Activated T-helper 17 cell treated with anti-CD3 and anti-CD28 coated beads, Interleukin-2, amount 50 U/mL, for 72 hours (primary cell): ENCODE measurements around the gene MYLK4. TPM values are rescaled to one million over a fixed set of nuclear protein-coding genes. Genes with fewer than 3 reads are reported as not detected.

Experiments
- ATAC-seq: fragments of 150-1000 bp; cut with Tn5 transposase; replicated peaks from 2 replicates; pipeline ENCODE4 v1.10.0; 2021; ENCODE audit warnings: mild to moderate bottlenecking, moderate library complexity
- H3K27ac Mint-ChIP-seq: one replicate; pipeline ENCODE4 v1.8.0; 2022; ENCODE audit warnings: mixed read lengths
- H3K27me3 Mint-ChIP-seq: one replicate; pipeline ENCODE4 v1.8.0; 2022; ENCODE audit warnings: mixed read lengths
- H3K36me3 Mint-ChIP-seq: one replicate; pipeline ENCODE4 v1.8.0; 2022; ENCODE audit warnings: low read depth, mild to moderate bottlenecking, mixed read lengths
- H3K4me1 Mint-ChIP-seq: one replicate; pipeline ENCODE4 v1.8.0; 2022; ENCODE audit warnings: mixed read lengths
- H3K4me3 Mint-ChIP-seq: one replicate; pipeline ENCODE4 v1.8.0; 2022; ENCODE audit warnings: mild to moderate bottlenecking, mixed read lengths
- H3K9me3 Mint-ChIP-seq: one replicate; pipeline ENCODE4 v1.8.0; 2022; ENCODE audit warnings: mixed read lengths
- total RNA-seq, 2 donors: library from RNA; stranded (reverse); gene quantifications; one replicate each; pipeline ENCODE4 v1.2.3, GENCODE V29; 2022

Gene MYLK4
- total RNA-seq, 2 donors from 2014 or later: 0.21 to 0.28 TPM

DNA sequence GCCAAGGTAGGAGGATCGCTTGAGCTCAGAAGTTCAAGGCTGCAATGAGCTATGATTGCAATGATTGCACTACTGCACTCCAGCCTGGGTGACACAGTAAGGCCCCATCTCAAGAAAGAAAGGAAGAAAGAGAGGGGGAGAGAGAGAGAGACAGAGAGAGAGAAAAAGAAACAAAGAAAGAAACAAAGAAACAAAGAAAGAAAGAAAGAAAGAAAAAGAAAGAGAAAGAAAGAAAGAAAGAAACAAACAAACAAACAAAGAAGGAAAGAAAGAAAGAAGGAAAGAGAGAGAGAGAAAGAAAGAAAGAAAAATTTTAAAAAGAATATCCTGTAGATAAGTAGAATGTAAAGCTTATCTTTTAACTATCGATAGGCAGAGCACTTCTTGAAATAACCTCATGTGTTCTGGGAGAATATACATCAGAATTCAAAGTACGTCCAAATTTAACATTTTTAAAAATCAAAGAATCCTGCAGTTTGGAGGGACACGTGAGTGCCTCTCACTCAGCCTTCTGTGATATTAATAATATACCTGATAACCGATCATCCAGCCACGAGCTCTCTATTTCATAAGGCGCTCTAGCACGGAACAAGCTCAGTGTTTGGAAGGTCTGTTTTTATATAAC is 25.2 kb downstream of the MYLK4 start:
- no peaks in the 10 kb centered on the region for H3K36me3 Mint-ChIP-seq
- no peak overlapping the region for H3K4me3 Mint-ChIP-seq
- peaks cover 8% of the 10 kb centered on the region for H3K27me3 Mint-ChIP-seq
- ATAC-seq: no peak
- H3K4me1 Mint-ChIP-seq: no peaks in the 10 kb centered on the region
- no peaks in the 10 kb centered on the region for H3K9me3 Mint-ChIP-seq
- H3K27ac Mint-ChIP-seq: no peak overlapping the region

DNA sequence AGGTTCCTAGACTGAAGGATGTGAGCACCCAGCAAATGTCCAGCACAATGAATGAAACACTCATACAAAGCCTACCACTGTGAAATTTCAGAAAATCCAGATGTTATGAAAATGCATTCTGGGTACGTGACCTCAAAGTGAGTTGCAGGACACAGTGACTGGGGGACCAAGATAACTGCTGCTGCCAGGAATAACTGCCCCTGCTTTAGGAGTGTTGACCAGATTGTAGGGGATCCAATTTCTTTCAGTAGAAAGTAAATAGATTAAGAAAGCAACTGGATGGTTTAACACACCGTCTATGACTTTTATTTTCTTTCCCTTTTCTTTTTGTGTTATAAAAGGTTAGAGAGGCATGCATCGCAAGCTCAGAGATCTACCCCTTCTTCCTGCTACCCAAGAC is 29.5 kb downstream of the MYLK4 start:
- H3K36me3 Mint-ChIP-seq: no peaks in the 10 kb centered on the region
- H3K27me3 Mint-ChIP-seq: no peaks in the 10 kb centered on the region
- H3K27ac Mint-ChIP-seq: no peak overlapping the region
- H3K4me3 Mint-ChIP-seq: no peak overlapping the region
- no peaks in the 10 kb centered on the region for H3K4me1 Mint-ChIP-seq
- no peaks in the 10 kb centered on the region for H3K9me3 Mint-ChIP-seq
- ATAC-seq: no peak

DNA sequence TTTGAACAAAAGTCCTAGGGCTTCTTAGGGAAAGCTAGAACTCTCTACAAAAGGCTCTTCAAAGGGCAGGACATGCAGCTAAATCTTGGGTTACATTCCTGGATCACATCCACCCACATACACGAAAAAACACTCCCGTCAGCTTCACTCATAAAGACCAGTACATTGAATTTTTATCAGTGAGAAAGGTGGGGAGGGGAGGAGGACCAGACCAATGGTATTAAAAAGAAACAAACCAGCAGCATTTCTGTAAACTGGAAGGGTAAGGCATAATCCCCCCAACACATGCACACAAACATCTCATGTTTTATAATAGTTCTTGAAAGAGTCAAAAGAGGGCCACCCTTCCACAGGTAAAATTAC is 31.6 kb downstream of the MYLK4 start:
- no peaks in the 10 kb centered on the region for H3K27me3 Mint-ChIP-seq
- H3K9me3 Mint-ChIP-seq: no peaks in the 10 kb centered on the region
- H3K36me3 Mint-ChIP-seq: no peaks in the 10 kb centered on the region
- no peak for ATAC-seq
- no peak overlapping the region for H3K27ac Mint-ChIP-seq
- H3K4me3 Mint-ChIP-seq: no peak overlapping the region
- no peaks in the 10 kb centered on the region for H3K4me1 Mint-ChIP-seq

DNA sequence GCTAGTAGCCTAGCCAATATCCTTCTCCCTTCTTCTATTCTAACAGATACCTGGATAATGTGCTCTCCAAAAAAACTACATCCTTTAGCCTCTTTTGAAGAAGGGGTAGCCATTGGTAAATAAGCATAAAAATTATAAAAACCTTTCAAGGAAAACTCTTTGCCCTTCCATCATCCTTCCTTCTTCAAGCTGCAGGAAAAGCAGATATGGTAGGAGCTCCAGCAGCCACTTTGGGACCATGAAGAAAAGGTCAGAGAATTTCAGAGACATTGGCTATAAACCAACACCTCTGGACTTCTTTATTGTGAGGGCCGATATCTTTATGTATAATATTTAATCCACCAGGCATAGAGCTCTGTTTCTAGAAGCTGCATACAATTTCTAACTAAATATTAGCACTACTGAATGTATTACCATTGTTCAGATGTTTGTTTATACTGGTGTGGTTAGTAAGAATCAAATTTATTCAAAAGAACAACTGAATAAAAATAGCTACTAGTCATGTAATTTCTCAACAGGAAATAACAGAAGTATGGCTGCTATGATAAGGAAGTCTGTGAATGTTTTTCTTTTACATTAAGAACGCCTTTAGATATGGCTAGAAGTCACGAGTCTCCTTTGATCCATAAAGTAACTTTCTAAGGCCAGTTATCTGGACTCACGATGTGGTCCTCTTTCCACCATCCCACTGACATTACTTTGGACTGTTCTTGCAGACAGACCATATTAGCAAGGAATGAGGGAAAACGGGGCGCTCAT is 32.2 kb downstream of the MYLK4 start:
- Mint-ChIP-seq H3K4me3 (no peak overlapping the region), H3K9me3 (no peaks in the 10 kb centered on the region), H3K27ac (no peak overlapping the region), H3K4me1 (no peaks in the 10 kb centered on the region), H3K27me3 (no peaks in the 10 kb centered on the region), H3K36me3 (no peaks in the 10 kb centered on the region)
- ATAC-seq: no peak

DNA sequence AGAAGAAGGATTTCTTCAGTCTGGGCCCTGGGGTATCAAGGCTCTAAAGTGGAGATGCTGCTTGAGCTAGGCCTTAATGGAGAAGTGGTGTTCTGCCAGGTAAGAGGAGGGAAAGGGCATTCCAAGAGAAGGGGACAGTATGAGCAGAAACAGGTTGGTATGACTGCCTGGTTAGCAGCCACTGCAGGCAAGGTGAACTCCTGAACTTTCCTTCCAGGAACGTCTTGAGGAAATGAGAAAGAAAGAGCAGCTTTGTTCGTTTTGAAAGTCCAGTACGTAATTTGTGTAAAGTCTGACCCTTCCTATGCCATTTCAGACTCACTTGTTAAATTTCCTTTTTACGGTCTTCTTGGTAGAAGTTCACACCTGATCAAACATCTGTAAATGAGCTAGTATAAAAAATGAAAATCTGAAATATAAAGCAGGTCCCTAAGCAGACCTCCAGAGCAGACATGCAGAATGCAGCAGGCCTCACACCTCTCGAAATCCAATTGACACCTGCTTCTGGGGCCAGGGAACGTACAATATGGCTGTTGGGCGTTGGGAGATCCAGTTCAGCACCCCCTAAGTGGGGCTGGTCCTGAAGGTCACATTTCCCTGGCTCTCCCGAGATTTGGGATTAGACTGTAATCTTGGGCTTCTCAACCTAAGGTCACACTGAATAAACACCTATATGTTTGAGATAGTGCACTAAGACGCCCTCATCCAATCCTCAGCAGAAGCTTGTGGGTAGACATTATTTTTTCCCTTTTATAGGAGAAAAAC is 33.6 kb downstream of the MYLK4 start:
- ATAC-seq: no peak
- no peak overlapping the region for H3K4me3 Mint-ChIP-seq
- no peaks in the 10 kb centered on the region for H3K9me3 Mint-ChIP-seq
- no peaks in the 10 kb centered on the region for H3K27me3 Mint-ChIP-seq
- no peaks in the 10 kb centered on the region for H3K4me1 Mint-ChIP-seq
- no peak overlapping the region for H3K27ac Mint-ChIP-seq
- no peaks in the 10 kb centered on the region for H3K36me3 Mint-ChIP-seq

DNA sequence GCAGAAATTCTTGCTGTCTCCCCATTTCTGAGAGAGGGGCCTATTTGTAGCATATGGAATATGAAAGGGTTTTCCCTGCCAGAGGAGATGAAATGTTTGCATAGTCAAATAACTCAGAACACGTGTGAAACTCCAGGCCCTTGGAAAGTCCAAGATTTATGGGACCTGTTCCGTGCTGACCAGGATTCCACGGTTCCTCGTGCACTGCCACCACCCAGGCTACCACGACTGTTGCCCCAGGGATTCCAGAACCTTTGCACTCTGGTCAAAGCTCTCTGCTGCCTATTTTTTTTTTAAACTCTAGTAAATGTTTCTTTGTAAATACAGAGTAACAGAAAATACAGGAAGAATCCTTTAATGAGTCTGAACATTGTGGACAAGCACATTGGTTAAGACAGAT is 35.0 kb downstream of the MYLK4 start:
- H3K4me3 Mint-ChIP-seq: no peak overlapping the region
- no peak for ATAC-seq
- H3K4me1 Mint-ChIP-seq: no peaks in the 10 kb centered on the region
- H3K27me3 Mint-ChIP-seq: no peaks in the 10 kb centered on the region
- no peak overlapping the region for H3K27ac Mint-ChIP-seq
- no peaks in the 10 kb centered on the region for H3K36me3 Mint-ChIP-seq
- no peaks in the 10 kb centered on the region for H3K9me3 Mint-ChIP-seq

DNA sequence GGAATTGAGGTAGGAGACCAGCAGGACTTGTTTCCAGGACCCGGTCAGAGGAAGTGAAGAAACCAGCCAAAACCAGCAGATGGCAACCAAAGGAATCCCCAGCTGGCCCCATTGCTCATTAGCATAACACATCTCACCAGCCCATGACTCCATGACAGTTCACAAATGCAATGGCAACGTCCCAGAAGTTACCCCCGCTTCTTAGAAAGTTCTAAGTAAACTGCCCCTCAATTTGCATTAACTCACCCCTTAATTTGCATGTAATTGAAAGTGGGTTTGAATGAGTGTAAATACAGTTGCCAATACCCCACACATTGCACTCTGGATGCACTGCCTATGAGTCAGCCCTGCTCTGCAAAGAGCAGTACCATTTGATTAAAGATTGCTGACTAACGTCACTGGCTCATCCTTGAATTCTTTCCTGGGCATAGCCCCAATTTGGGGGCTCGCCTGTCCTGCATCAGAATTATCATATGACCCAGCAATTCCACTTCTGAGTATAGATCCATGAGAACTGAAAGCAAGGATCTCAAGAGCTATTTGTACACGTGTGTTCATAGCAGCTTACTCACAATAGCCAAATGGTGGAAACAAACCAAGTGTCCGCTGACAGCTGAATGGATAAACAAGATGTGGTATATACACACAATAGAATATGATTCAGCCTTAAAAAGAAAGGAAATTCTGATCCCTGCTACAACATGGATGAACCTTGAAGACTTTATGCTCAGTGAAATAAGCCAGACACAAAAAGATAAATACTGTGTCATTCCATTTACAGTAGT is 36.4 kb downstream of the MYLK4 start:
- Mint-ChIP-seq H3K27ac (no peak overlapping the region), H3K4me1 (no peaks in the 10 kb centered on the region), H3K27me3 (no peaks in the 10 kb centered on the region), H3K9me3 (no peaks in the 10 kb centered on the region), H3K36me3 (no peaks in the 10 kb centered on the region), H3K4me3 (no peak overlapping the region)
- no peak for ATAC-seq

DNA sequence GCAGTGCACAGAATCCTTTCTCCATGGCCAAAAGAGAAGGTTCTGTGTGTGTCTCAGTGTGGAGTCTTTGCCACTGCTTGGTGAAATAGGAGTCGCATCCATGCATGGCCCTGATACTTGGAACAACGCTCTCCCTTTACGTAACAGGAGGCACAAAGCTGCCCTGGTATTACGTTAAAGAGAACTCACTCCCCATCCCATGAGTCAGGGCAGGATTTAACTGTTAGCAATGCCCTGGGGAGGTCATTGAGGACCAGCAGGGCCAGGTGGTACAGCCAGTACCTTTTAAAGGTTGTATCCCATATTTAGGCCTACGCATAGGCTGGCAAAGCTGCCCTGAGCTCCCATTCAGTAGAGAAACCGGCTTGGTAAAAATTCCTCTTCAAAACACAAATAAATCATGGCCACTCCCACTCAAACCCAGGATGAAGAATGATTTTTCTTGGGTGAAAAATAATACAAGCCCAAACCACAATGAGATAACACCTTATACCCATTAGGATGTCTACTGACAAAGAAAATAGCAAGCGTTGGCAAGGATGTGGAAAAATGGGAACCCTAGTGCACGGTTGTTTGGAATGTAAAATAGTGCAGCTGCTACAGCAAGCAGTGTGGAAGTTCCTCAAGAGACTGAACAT is 37.1 kb downstream of the MYLK4 start:
- no peak overlapping the region for H3K4me3 Mint-ChIP-seq
- H3K27me3 Mint-ChIP-seq: no peaks in the 10 kb centered on the region
- H3K9me3 Mint-ChIP-seq: no peaks in the 10 kb centered on the region
- H3K27ac Mint-ChIP-seq: no peak overlapping the region
- ATAC-seq: no peak
- no peaks in the 10 kb centered on the region for H3K4me1 Mint-ChIP-seq
- no peaks in the 10 kb centered on the region for H3K36me3 Mint-ChIP-seq

DNA sequence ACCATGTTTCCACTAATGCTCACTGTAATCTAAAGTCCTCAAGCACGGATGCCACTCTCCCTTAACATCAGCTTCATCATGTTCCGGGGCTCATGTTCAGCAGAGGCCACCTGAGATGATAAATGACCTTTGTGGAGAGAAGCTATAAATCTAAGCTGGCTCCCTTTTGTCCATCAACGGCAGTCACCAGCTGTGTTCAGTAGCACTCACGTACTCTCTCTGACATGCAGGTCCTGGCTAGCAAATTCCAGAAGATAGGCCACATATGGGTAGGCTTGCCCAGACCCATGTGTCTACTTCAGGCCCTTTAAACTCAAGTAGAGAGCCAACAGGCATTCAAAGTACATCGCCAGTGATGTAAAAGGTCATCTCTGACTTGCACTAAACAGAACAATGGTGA is 38.6 kb downstream of the MYLK4 start:
- H3K27me3 Mint-ChIP-seq: no peaks in the 10 kb centered on the region
- no peak for ATAC-seq
- no peak overlapping the region for H3K4me3 Mint-ChIP-seq
- H3K27ac Mint-ChIP-seq: no peak overlapping the region
- no peaks in the 10 kb centered on the region for H3K36me3 Mint-ChIP-seq
- H3K9me3 Mint-ChIP-seq: no peaks in the 10 kb centered on the region
- H3K4me1 Mint-ChIP-seq: no peaks in the 10 kb centered on the region

DNA sequence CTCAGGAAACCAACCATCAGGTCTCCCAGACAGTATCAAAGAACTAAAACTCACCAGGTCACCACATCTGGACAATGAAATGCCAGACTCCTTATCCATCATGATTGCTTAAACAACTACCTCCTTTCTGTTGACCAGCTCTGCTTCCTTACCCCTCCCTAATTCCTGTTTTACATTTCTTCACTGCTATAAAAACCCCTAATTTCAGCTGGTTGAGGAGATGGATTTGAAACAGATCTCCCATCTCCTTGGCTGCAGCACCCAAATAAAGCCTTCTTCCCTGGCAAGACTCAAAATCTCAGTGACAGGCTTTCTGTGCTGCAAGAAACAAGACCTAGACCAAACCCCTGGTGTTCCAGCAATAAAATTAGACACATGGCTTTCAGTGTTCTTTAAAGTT is 40.3 kb downstream of the MYLK4 start:
- H3K27me3 Mint-ChIP-seq: no peaks in the 10 kb centered on the region
- no peaks in the 10 kb centered on the region for H3K36me3 Mint-ChIP-seq
- H3K4me1 Mint-ChIP-seq: no peaks in the 10 kb centered on the region
- H3K9me3 Mint-ChIP-seq: no peaks in the 10 kb centered on the region
- no peak overlapping the region for H3K4me3 Mint-ChIP-seq
- ATAC-seq: no peak
- H3K27ac Mint-ChIP-seq: no peak overlapping the region

DNA sequence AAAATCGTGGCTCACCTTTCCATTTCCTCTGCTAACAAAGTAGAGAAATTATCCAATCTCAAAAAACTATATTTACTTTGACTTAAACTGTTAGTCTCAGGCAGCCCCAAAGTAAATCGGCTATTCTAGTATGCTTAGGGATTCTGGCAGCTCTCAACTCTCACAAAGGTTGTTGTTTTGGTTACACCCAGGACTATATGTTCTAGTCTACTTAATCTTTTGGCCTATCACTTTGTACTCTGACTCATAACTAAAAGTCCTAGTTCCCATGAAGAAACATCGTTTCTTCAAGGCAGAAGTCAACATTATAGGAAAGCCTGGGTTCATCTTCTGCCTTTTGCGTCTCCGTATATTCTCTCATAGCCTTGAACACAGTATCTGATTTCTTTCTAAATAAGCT is 42.3 kb downstream of the MYLK4 start:
- no peaks in the 10 kb centered on the region for H3K4me1 Mint-ChIP-seq
- H3K4me3 Mint-ChIP-seq: no peak overlapping the region
- no peak overlapping the region for H3K27ac Mint-ChIP-seq
- no peaks in the 10 kb centered on the region for H3K9me3 Mint-ChIP-seq
- no peaks in the 10 kb centered on the region for H3K27me3 Mint-ChIP-seq
- ATAC-seq: no peak
- no peaks in the 10 kb centered on the region for H3K36me3 Mint-ChIP-seq

DNA sequence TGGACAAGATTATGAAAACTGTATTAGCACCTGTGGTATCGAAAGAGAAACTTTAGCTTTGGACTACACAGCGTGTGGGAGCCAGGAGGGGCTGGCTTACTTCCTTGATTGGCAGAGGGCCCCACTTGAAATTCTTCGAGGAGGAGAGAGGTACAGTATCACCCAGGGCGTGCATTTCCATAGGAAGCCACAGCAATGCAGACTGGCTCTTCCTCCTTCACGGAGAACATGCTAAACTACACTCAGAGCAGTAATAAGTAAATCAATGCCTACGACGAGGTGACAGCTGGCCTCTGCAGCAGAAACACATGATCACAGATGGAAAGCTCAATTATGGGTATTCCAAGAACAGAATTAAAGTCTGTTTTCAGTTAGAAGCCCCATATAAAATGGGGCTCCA is 44.2 kb downstream of the MYLK4 start:
- no peaks in the 10 kb centered on the region for H3K36me3 Mint-ChIP-seq
- H3K9me3 Mint-ChIP-seq: no peaks in the 10 kb centered on the region
- H3K27me3 Mint-ChIP-seq: peaks cover 4% of the 10 kb centered on the region
- no peak for ATAC-seq
- no peak overlapping the region for H3K27ac Mint-ChIP-seq
- H3K4me1 Mint-ChIP-seq: no peaks in the 10 kb centered on the region
- no peak overlapping the region for H3K4me3 Mint-ChIP-seq

DNA sequence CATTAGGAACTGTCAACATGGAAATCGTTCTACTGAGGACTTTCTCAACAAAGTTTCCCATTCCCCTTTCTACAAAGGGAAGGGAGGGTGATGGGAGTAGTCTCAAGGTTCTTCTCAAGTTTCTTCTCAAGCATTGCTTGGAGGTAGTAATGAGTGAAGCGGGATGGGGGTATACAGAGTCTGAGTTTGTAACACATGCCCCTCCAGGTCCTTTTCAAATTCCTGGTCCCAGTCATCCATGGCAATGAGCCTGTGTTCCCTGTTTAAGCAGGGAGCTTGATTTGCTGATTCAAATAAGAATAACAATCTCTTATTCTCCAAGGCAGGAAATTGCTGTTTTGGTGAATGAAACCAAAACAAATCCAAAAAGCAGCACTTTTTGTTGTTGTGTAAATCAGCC is 45.5 kb downstream of the MYLK4 start:
- H3K4me1 Mint-ChIP-seq: no peaks in the 10 kb centered on the region
- no peaks in the 10 kb centered on the region for H3K9me3 Mint-ChIP-seq
- H3K27me3 Mint-ChIP-seq: peaks cover 6% of the 10 kb centered on the region
- no peak for ATAC-seq
- H3K4me3 Mint-ChIP-seq: no peak overlapping the region
- H3K36me3 Mint-ChIP-seq: no peaks in the 10 kb centered on the region
- H3K27ac Mint-ChIP-seq: no peak overlapping the region

DNA sequence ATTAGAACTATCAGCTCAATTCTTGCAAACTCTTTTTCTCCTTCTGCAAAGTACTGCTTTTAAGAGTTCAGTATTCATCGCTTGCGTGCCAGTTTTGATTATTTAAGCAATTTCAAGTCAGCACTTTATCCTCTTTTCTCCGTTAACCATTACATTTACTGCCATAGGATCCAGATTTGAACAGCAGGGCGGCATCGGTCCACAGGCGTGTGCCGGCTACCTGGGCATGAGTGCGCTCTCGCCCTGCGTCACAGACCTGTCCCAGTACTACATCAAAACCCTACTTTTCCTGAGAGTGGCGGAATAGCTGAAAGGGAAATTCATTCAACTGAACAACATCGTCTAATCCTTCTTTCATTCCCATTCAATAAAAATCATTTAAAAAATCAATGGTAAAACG is 53.4 kb downstream of the MYLK4 start:
- Mint-ChIP-seq H3K9me3 (no peaks in the 10 kb centered on the region), H3K27ac (no peak overlapping the region), H3K4me1 (no peaks in the 10 kb centered on the region), H3K27me3 (peaks cover 8% of the 10 kb centered on the region), H3K4me3 (no peak overlapping the region), H3K36me3 (no peaks in the 10 kb centered on the region)
- ATAC-seq: no peak
